CD14-positive monocyte (primary cell): Measurements from ENCODE around the gene IFNB1. TPM values are rescaled to one million over a fixed set of nuclear protein-coding genes. Genes with fewer than 3 reads are reported as not detected.

ENCODE experiments used
- DNase-seq, 3 donors: peaks; one replicate each; pipeline ENCODE4 v3.0.0-alpha.2; 2011 to 2022
- H2AFZ ChIP-seq: 2 replicates; pipeline ENCODE4 v1.6.0; 2012; ENCODE audit warnings: mild to moderate bottlenecking, low read depth, low read length, inconsistent platforms; ENCODE audit not compliant: insufficient read depth, poor library complexity, severe bottlenecking
- H3K27ac ChIP-seq, 2 donors: 1 replicate in 1 of 2; 2 replicates in 1 of 2; pipeline ENCODE4 v1.5.1; 2012 to 2013; ENCODE audit warnings: low read length in 2 of 2, control low read depth in 1 of 2, inconsistent platforms in 1 of 2, low read depth in 1 of 2, mild to moderate bottlenecking in 1 of 2
- H3K27me3 ChIP-seq, 2 donors: one replicate each; pipeline versions ENCODE4 v1.6.0 to v1.6.1; 2011 to 2013; ENCODE audit warnings: low read length in 2 of 2; ENCODE audit not compliant: control insufficient read depth in 2 of 2, insufficient read depth in 2 of 2
- H3K36me3 ChIP-seq, 2 donors: replicated peaks in 1 of 2; 1 replicate in 1 of 2; 2 replicates in 1 of 2; pipeline versions ENCODE4 v1.5.1 to v1.6.1; 2012 to 2013; ENCODE audit warnings: low read length in 2 of 2, control low read depth in 1 of 2, inconsistent platforms in 1 of 2, mild to moderate bottlenecking in 1 of 2; ENCODE audit not compliant: insufficient read depth in 2 of 2, control insufficient read depth in 1 of 2
- H3K4me1 ChIP-seq, 2 donors: 1 replicate in 1 of 2; 2 replicates in 1 of 2; pipeline versions ENCODE4 v1.5.1 to v1.6.1; 2012 to 2013; ENCODE audit warnings: low read length in 2 of 2, control low read depth in 1 of 2, inconsistent platforms in 1 of 2, mild to moderate bottlenecking in 1 of 2, moderate library complexity in 1 of 2; ENCODE audit not compliant: insufficient read depth in 2 of 2, control insufficient read depth in 1 of 2
- H3K4me2 ChIP-seq: replicated peaks from 2 replicates; pipeline ENCODE3; 2012; ENCODE audit warnings: low read length, moderate library complexity, mild to moderate bottlenecking; ENCODE audit not compliant: poor library complexity, severe bottlenecking; ENCODE audit errors: extremely low read depth
- H3K4me3 ChIP-seq, 3 experiments: fragments of 200-600 bp in 1 of 3; sonication (generic) in 1 of 3; replicated peaks in 1 of 3; 1 replicate in 2 of 3; 2 replicates in 1 of 3; pipeline ENCODE4 v1.5.1; 2011 to 2013; ENCODE audit warnings: low read length in 3 of 3, mild to moderate bottlenecking in 3 of 3, control low read depth in 2 of 3, low read depth in 2 of 3, inconsistent platforms in 1 of 3, moderate library complexity in 1 of 3
- H3K79me2 ChIP-seq: 2 replicates; pipeline ENCODE4 v1.6.0; 2012; ENCODE audit warnings: mild to moderate bottlenecking, control low read depth, inconsistent platforms, low read length, moderate library complexity; ENCODE audit not compliant: insufficient read depth
- H3K9ac ChIP-seq: 2 replicates; pipeline ENCODE4 v1.6.0; 2017; ENCODE audit warnings: low read length, mild to moderate bottlenecking; ENCODE audit not compliant: insufficient read depth, poor library complexity, severe bottlenecking
- H3K9me3 ChIP-seq, 2 donors: replicated peaks in 1 of 2; 1 replicate in 1 of 2; 2 replicates in 1 of 2; pipeline versions ENCODE4 v1.5.1 to v1.6.1; 2012 to 2013; ENCODE audit warnings: low read length in 2 of 2, control low read depth in 1 of 2; ENCODE audit not compliant: control insufficient read depth in 1 of 2, insufficient read depth in 1 of 2
- H4K20me1 ChIP-seq: 2 replicates; pipeline ENCODE4 v1.6.0; 2012; ENCODE audit warnings: mild to moderate bottlenecking, low read length, control low read depth, moderate library complexity; ENCODE audit not compliant: insufficient read depth
- H3K27ac Mint-ChIP-seq, 7 donors: one replicate each; pipeline ENCODE4 v1.8.0; 2020; ENCODE audit warnings: mild to moderate bottlenecking in 7 of 7, mixed read lengths in 7 of 7, moderate library complexity in 6 of 7, inconsistent platforms in 2 of 7
- H3K27me3 Mint-ChIP-seq, 3 donors: one replicate each; pipeline ENCODE4 v1.8.0; 2021 to 2022; ENCODE audit warnings: low read depth in 3 of 3, mild to moderate bottlenecking in 3 of 3, mixed read lengths in 3 of 3, moderate library complexity in 3 of 3, inconsistent platforms in 1 of 3
- H3K36me3 Mint-ChIP-seq, 2 donors: one replicate each; pipeline ENCODE4 v1.8.0; 2020; ENCODE audit warnings: mixed read lengths in 2 of 2, inconsistent platforms in 1 of 2, mild to moderate bottlenecking in 1 of 2
- H3K4me1 Mint-ChIP-seq: one replicate; pipeline ENCODE4 v1.8.0; 2020; ENCODE audit warnings: mild to moderate bottlenecking, mixed read lengths
- H3K4me3 Mint-ChIP-seq, 2 donors: one replicate each; pipeline ENCODE4 v1.8.0; 2020; ENCODE audit warnings: mild to moderate bottlenecking in 2 of 2, mixed read lengths in 2 of 2, moderate library complexity in 1 of 2
- H3K9me3 Mint-ChIP-seq, 7 donors: one replicate each; pipeline ENCODE4 v1.8.0; 2020 to 2022; ENCODE audit warnings: mixed read lengths in 7 of 7, mild to moderate bottlenecking in 6 of 7, moderate library complexity in 6 of 7, inconsistent platforms in 2 of 7
- WGBS: methylation state at CpG from one replicate; pipeline ENCODE4 v1.1.5; 2013; ENCODE audit warnings: missing lambda C conversion rate; ENCODE audit not compliant: insufficient coverage; 5-methylcytosine and 5-hydroxymethylcytosine counted together
- intact Hi-C, 2 donors: fragments of 100-400 bp; cut with micrococcal nuclease; formaldehyde crosslinking; loops; one replicate each; pipeline versions ENCODE4 v1.15.0 to v1.15.1; 2023
- polyA plus RNA-seq, 3 donors: library from polyadenylated mRNA; depleted of rRNA in 1 of 3; unstranded in 2 of 3; stranded (reverse) in 1 of 3; fragments of 300-500 nt in 2 of 3; fragments of >200 nt in 1 of 3; fragmentation: Illumina TruSeq in 2 of 3; gene quantifications; 1 replicate in 2 of 3; 2 replicates in 1 of 3; pipeline ENCODE4 v1.2.3, GENCODE V29; 2012 to 2021
- TF ChIP-seq, protein P1 (sequence below): fragments of 200-600 bp; IDR thresholded peaks from one replicate; pipeline ENCODE4 v1.8.0; 2022; ENCODE audit warnings: antibody characterized with exemption, mild to moderate bottlenecking

Gene IFNB1
- polyA plus RNA-seq, 3 donors: not detected

- Mint-ChIP-seq H3K36me3 (no peaks in the 10 kb centered on the region), H3K27me3 (peaks cover 0 to 2% (median 0%) of the 10 kb centered on the region in 3 donors), H3K4me1 (peaks cover 18% of the 10 kb centered on the region), H3K27ac (no peak overlapping the region), H3K4me3 (no peak overlapping the region), H3K9me3 (peaks cover 0 to 13% (median 10%) of the 10 kb centered on the region in 7 donors)
- no peaks in the 10 kb centered on the region for H3K36me3 ChIP-seq
- H2AFZ ChIP-seq: no peak overlapping the region
- no peaks in the 10 kb centered on the region for H3K79me2 ChIP-seq
- TF ChIP-seq, protein P1, sequence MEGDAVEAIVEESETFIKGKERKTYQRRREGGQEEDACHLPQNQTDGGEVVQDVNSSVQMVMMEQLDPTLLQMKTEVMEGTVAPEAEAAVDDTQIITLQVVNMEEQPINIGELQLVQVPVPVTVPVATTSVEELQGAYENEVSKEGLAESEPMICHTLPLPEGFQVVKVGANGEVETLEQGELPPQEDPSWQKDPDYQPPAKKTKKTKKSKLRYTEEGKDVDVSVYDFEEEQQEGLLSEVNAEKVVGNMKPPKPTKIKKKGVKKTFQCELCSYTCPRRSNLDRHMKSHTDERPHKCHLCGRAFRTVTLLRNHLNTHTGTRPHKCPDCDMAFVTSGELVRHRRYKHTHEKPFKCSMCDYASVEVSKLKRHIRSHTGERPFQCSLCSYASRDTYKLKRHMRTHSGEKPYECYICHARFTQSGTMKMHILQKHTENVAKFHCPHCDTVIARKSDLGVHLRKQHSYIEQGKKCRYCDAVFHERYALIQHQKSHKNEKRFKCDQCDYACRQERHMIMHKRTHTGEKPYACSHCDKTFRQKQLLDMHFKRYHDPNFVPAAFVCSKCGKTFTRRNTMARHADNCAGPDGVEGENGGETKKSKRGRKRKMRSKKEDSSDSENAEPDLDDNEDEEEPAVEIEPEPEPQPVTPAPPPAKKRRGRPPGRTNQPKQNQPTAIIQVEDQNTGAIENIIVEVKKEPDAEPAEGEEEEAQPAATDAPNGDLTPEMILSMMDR: no peak
- DNase-seq: no peak
- no peaks in the 10 kb centered on the region for H3K27me3 ChIP-seq
- no peak overlapping the region for H3K4me2 ChIP-seq
- no peak overlapping the region for H3K4me3 ChIP-seq
- H3K9me3 ChIP-seq: peaks cover 8 to 13% of the 10 kb centered on the region in 2 donors
- intact Hi-C loops: no loop called here
- no peak overlapping the region for H3K9ac ChIP-seq
- H4K20me1 ChIP-seq: no peaks in the 10 kb centered on the region
- H3K4me1 ChIP-seq: peaks cover 6 to 13% of the 10 kb centered on the region in 2 donors
- no CpG with 5 or more reads among the region's 1 CpG for WGBS
- H3K27ac ChIP-seq: no peak overlapping the region
These were observed 8.8 kb upstream of the IFNB1 start for GRCh38 chr9:21086538-21086937.

GRCh38 chr9:21085005-21085404 is 7.3 kb upstream of the IFNB1 start:
- H3K4me3 ChIP-seq: no peak overlapping the region
- H3K4me2 ChIP-seq: no peak overlapping the region
- no peaks in the 10 kb centered on the region for H3K79me2 ChIP-seq
- no CpG with 5 or more reads among the region's 1 CpG for WGBS
- intact Hi-C loops: no loop called here
- H4K20me1 ChIP-seq: no peaks in the 10 kb centered on the region
- no peaks in the 10 kb centered on the region for H3K27me3 ChIP-seq
- peaks cover 0 to 2% (median 0%) of the 10 kb centered on the region in 3 donors for H3K27me3 Mint-ChIP-seq
- H3K4me1 ChIP-seq: peaks cover 10 to 13% of the 10 kb centered on the region in 2 donors
- H3K27ac ChIP-seq: no peak overlapping the region
- peaks cover 18% of the 10 kb centered on the region for H3K4me1 Mint-ChIP-seq
- no peak for DNase-seq
- TF ChIP-seq, protein P1: no peak
- peaks cover 8 to 13% of the 10 kb centered on the region in 2 donors for H3K9me3 ChIP-seq
- H3K4me3 Mint-ChIP-seq: no peak overlapping the region
- no peak overlapping the region for H2AFZ ChIP-seq
- peaks cover 0 to 13% (median 10%) of the 10 kb centered on the region in 7 donors for H3K9me3 Mint-ChIP-seq
- H3K36me3 ChIP-seq: no peaks in the 10 kb centered on the region
- H3K9ac ChIP-seq: no peak overlapping the region
- H3K27ac Mint-ChIP-seq: no peak overlapping the region
- H3K36me3 Mint-ChIP-seq: no peaks in the 10 kb centered on the region
